Activated CD8-positive, alpha-beta memory T cell treated with anti-CD3 and anti-CD28 coated beads for 24 hours (primary cell): ENCODE results near the gene ZNF276.
A peak's percentile ranks its signal among the peaks of the same experiment; 100 is the strongest.
"Not testable (repeated sequence)": the region's sequence is repeated elsewhere in the genome, so short reads cannot be mapped to it uniquely, and the experiment has no call there.

ENCODE experiments used
- DNase-seq: peaks from one replicate; pipeline ENCODE4 v3.0.0-alpha.2; 2020

Gene ZNF276

GRCh38 chr16:89738538-89739317, 17.4 kb downstream of the ZNF276 start:
- peak; percentile 57 for DNase-seq

GRCh38 chr16:89739383-89739782, 18.0 kb downstream of the ZNF276 start:
- no peak for DNase-seq

GRCh38 chr16:89741342-89742014, 20.1 kb downstream of the ZNF276 start:
- no peak for DNase-seq

- DNase-seq: peak; percentile 56
These were observed 21.6 kb downstream of the ZNF276 start for GRCh38 chr16:89742948-89743347.

- DNase-seq: no peak
These were observed 23.5 kb downstream of the ZNF276 start for GRCh38 chr16:89744813-89745212.

GRCh38 chr16:89746043-89746442, 24.7 kb downstream of the ZNF276 start:
- no peak for DNase-seq

- DNase-seq: no peak
These were observed 26.7 kb downstream of the ZNF276 start for GRCh38 chr16:89748076-89748475.

- DNase-seq: no peak
These were observed 27.6 kb downstream of the ZNF276 start for GRCh38 chr16:89748921-89749320.

GRCh38 chr16:89749637-89750036, 28.3 kb downstream of the ZNF276 start:
- no peak for DNase-seq

GRCh38 chr16:89759746-89760340, 38.5 kb downstream of the ZNF276 start:
- DNase-seq: no peak

- no peak for DNase-seq
These were observed 40.1 kb downstream of the ZNF276 start for GRCh38 chr16:89761304-89761922.

- DNase-seq: peak; percentile 67
These were observed 43.4 kb downstream of the ZNF276 start for GRCh38 chr16:89764711-89765201.

GRCh38 chr16:89765292-89765830, 44.0 kb downstream of the ZNF276 start:
- no peak for DNase-seq

GRCh38 chr16:89770367-89770766, 49.0 kb downstream of the ZNF276 start:
- no peak for DNase-seq

GRCh38 chr16:89775223-89775622, 53.9 kb downstream of the ZNF276 start:
- DNase-seq: no peak

GRCh38 chr16:89778211-89778610, 56.9 kb downstream of the ZNF276 start:
- not testable (repeated sequence) for DNase-seq

GRCh38 chr16:89779231-89779908, 58.0 kb downstream of the ZNF276 start:
- no peak for DNase-seq

GRCh38 chr16:89779909-89780305, 58.6 kb downstream of the ZNF276 start:
- DNase-seq: no peak

GRCh38 chr16:89782489-89782888, 61.2 kb downstream of the ZNF276 start:
- no peak for DNase-seq

GRCh38 chr16:89783952-89784351, 62.6 kb downstream of the ZNF276 start:
- DNase-seq: not testable (repeated sequence)

- no peak for DNase-seq
These were observed 63.1 kb downstream of the ZNF276 start for GRCh38 chr16:89784406-89784805.

- peak; percentile 61 for DNase-seq
These were observed 64.3 kb downstream of the ZNF276 start for GRCh38 chr16:89785523-89786155.
